SKM-1 (cell line): ENCODE results near the gene FDXR.
A peak's percentile ranks its signal among the peaks of the same experiment; 100 is the strongest.

Source experiments
- DNase-seq: peaks from one replicate; lab custom pipeline; 2025; ENCODE audit not compliant: unreplicated experiment; lab: John Stamatoyannopoulos, UW

Gene FDXR

DNA sequence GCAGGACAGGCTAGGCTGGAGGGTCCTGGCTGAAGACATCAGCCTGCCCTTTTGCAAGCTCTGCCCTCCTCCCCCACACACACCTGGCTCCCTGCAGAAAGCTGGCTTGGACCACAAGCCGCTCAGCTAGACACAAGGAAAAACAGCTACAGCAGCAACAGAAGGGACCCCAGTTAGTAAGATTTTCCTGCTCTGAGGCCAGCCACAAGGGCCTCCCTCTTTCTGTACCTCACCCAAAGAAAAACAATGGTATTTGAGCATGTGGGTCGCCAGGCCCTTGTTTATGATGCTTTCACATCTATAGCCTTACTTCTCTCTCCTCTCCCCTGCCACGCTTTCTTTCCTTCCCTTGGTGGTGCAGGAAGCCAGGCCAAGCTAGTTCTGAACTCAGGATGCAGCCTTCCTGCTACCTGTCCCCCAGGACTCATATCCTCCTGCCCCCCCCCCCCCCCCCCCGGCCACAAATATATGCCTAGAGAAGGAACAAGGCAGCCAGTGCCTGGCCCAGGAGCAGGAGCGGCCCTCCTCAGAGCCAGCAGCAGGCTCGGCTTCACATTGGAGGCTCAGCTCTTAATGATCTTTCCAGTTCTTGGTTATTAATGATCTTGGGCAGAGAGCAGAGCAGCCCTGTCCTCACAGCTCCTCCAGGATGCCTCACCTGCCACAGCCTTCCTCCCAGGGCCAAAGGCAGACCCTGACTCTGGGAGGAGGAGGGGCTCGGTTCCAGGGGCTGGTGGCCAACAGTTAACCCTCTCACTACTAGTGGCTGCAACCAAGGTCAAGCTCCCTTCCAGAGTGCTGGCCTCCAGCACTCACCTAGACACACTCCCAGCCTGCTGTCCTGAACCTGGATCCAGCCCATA lies 32.6 kb downstream of the FDXR start:
- DNase-seq, result no peak

- no peak for DNase-seq
Measured at GRCh38 chr17:74838274-74838673, 34.5 kb downstream of the FDXR start.

- DNase-seq, result no peak
Measured at GRCh38 chr17:74836691-74837467, 35.9 kb downstream of the FDXR start.

DNA sequence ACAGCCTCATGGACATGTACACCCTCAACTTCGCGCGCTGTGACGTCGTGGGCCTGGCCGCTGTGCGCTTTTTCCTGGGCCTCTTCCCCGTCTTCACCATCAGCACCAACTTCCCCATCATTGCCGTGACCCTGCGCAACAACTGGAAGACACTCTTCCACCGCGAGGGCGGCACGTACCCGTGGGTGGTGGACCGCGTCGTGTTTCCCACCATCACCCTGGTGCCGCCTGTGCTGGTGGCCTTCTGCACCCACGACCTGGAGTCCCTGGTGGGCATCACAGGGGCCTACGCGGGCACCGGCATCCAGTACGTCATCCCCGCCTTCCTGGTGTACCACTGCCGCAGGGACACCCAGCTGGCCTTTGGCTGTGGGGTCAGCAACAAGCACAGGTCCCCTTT lies 36.6 kb downstream of the FDXR start:
- no peak for DNase-seq

DNA sequence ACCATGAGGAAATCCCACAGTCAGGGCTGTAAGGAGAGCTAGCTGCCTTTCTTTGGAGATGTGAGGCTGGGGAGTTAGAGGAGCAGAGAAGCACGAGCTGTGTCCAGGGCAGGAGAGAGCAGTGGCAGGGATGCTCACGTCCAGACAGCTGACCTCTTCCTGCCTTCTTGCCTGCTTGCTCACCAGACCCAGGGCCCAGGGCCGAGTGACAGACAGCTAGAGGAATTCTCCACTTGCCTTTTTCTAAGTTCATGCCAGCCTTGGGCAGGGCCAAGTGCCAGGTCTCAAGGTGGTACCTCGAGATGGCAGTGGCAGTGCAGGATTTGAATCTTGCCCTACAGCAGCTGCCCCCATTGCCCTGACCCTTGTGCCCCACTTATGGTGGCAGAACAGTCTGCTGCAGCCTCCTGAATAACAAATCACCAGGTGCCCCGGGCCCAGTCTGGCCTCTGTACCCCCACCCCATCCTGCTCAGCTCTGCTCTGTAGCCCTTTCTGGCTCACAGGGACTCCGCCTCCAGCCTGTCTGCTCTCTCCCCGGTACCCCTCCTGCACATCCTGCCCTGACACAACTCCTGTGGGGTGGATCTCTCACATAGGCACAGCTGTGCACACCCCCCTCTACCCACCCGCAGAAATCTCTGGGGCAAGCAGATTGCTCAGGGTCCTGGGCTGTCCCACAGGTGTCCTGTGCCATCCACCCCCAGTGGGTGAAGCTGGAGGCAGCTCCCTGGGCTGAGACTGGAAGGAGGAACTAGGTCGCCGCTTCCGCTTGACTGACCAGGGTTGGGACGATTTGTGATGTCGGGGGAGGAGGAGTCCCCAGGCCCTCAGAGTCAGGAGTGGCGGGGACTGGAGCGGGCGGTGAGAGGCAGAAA lies 39.1 kb downstream of the FDXR start:
- DNase-seq, result peak; percentile 59

DNA sequence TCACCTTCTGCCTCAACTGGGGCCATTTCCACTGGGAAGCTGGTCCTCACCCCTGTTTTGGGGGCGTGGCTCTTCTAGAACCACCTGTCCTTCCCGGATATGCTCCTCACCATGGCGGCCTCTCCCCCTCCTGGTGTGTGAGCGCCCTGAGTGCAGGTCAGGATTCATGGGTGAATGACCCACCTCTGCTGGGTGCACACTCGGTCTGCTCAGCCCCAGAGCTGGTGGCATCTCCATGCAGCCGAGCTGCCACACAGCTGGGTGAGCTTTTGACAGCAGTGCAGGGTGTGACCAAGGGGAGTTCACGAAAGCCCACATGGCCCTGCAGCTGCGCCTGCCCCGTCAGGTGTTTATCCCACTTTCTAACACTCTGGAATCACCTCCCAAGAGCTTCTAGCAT lies 40.4 kb downstream of the FDXR start:
- DNase-seq, result no peak

DNA sequence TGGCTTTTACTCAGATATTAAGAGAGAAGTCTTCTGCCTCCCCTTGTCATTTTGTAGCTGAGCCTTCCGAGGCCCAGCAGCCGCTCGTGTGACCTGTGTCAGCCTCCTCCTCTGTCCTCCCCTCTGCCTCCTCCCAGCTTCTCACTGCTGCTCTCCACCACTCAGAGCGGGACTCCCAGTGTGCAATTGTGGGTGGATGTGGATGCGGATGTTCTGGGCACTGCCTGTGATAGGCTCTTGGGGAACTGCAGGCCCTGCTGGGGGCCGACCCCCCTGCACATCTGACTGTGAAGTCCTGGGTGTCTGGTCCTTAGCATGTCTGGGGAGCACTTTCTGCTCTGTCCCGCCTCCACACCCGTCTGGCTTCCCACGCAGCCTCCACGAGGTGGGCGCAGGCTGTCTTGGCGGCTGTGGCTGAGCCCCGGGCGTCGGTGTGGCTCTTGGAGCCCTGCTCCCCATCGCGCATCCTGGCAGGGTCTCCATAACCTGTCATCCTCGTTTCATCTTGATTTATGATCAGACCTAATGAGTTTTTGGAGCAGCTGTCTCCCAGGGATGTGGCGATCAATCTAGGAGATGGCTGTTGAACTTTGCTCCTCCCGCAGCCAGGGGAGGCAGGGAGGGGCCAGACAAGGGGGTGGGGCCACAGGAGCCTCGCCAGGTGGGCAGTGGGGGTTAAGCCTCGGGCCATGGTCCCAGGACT lies 41.2 kb downstream of the FDXR start:
- no peak for DNase-seq

DNA sequence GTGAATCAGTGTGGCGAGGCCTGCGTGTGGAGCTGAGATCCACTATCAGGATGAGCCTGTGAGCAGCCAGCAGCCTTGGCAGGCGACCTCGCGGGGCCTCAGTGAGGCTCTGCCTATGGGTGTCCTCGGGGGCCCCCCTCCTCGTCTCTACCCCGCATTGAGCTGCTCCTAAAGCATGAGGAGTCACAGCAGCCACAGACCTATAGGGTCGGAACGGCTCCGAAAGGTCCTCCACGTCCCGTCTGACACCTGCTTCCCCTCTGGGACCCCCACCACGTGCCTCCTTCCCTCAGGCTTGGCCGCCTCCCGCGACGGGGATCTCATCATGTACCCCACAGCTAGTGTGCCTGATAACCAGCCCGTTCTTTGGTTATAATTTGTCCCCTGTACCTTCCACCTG lies 41.9 kb downstream of the FDXR start:
- DNase-seq, result no peak

DNA sequence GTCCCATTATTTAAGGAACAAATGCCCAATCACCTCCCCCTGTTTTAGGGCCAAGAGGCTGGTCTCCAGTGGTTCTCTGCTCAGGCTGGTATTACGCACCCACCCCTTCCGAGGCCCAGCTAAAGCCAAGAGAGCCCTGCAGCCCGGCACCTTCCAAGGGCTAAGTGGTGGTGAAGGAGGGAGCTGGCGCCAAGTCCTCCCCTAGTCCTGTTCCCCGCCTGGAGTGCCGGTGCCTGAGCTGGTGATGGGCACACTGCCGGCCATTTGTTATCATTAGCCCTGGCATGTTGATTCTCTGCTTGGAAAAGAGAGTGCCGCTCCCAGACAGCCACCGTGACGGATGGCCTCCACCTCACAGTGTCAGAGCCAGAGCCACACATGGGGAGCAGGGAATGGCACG lies 45.0 kb downstream of the FDXR start:
- no peak for DNase-seq

- DNase-seq, result no peak
Measured at GRCh38 chr17:74825952-74826719, 46.7 kb downstream of the FDXR start.

GRCh38 chr17:74824961-74825627 lies 47.7 kb downstream of the FDXR start:
- no peak for DNase-seq

DNA sequence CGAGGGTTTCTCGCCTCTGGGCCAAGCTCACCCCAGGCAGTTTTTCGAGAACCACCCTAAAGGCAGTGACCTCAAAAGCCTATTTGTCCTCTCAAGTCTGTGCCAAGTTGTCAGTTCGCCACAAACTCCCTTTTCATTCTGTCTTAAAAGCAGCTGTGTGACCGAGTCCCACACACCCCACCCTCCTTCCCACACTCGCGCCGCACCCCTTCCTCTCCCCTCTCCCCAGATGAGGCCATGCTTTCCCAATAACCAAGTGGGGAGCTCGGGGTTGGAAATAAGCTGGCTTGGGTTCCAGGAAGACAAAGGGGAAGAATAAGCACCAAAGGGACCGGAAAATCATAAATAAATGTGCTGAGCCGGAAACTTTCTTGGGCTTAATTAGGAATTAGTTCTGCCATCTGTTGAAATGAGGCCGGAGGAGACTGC lies 49.8 kb downstream of the FDXR start:
- no peak for DNase-seq

- no peak for DNase-seq
Measured at GRCh38 chr17:74822335-74822938, 50.4 kb downstream of the FDXR start.

- no peak for DNase-seq
Measured at GRCh38 chr17:74821655-74822334, 51.0 kb downstream of the FDXR start.

DNA sequence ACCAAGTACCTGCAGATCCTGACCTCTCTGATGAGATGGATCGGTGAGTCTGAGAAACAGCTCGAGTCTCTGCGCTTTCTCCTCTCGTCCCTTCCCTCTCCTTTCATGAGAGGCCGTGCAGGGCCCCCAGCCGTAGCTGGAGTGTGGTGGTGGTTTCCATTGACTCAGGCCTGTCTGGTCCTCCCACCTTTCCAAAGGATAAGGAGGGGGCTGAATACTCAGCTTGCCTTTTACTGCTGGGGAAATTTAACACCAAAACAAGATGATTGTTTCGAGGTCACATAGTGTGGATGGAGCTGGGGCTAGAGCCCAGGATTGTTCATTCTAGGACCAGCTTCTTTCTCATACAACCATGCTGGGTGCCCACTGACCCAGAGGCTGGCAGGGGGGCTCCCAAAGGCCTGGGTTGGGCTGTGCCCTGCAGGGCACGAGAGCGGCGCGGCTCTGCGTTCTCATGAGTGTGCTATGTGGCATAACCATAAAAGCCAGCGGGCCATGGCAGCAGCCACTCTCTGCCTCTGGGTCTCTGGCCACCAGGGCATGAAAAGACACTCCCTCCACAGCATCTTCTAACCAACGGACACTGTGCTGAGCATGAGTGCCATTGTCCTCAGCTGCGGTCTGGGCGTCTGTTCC lies 52.9 kb downstream of the FDXR start:
- no peak for DNase-seq

GRCh38 chr17:74818291-74818938 lies 54.4 kb downstream of the FDXR start:
- no peak for DNase-seq

DNA sequence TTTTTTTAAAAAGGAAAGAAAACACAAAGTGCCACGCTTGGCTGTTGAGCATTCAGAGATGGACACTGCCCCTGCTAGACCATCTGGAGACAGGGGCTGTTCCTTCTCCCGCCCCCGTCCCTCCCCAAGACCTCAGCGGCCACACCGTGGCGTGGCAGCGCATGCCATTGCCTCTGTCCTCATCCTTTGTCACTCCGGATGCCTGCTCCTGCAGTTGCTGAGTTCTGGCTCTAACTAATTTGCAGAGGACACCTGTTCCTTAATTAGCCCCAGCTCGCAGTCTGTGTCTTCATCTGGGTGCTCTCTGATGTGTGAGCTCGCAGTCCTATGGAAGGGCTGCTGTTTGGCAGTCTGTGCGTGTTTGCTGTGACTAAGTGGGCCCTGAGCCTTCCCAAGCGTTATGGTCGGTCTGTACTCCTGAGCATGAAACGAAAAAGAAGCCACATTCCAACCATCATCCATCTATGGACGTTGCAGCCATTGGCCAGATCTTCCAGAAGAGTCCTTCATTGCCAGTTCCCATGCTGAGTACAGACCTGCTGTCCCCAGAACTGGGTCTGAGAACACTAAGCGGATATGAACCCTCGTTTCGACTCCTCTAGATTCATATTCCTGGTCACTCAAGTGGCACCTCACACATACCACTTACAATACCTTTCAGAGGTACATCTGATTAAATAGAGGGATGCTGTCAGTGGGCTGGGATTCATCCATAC lies 55.7 kb downstream of the FDXR start:
- DNase-seq, result no peak
